Chondrocyte (in vitro differentiated cells): Measurements from ENCODE around the gene FANCE. TPM values are rescaled to one million over a fixed set of nuclear protein-coding genes. Genes with fewer than 3 reads are reported as not detected.
A peak's percentile ranks its signal among the peaks of the same experiment; 100 is the strongest.

Experiments
- DNase-seq: peaks from one replicate; pipeline ENCODE4 v3.0.0; 2021; ENCODE audit warnings: mixed read lengths, low spot score
- H3K27ac Mint-ChIP-seq: one replicate; pipeline ENCODE4 v1.8.0; 2021; ENCODE audit warnings: mild to moderate bottlenecking, moderate library complexity, mixed read lengths; ENCODE audit not compliant: unreplicated experiment
- H3K27me3 Mint-ChIP-seq: 2 replicates; pipeline ENCODE4 v1.8.0; 2021; ENCODE audit warnings: low read depth, mixed read lengths
- H3K36me3 Mint-ChIP-seq: 2 replicates; pipeline ENCODE4 v1.8.0; 2021; ENCODE audit warnings: low read depth, mixed read lengths
- H3K4me1 Mint-ChIP-seq: 2 replicates; pipeline ENCODE4 v1.8.0; 2021; ENCODE audit warnings: low read depth, mild to moderate bottlenecking, mixed read lengths
- H3K4me3 Mint-ChIP-seq: one replicate; pipeline ENCODE4 v1.8.0; 2021; ENCODE audit warnings: mild to moderate bottlenecking, moderate library complexity, mixed read lengths; ENCODE audit not compliant: unreplicated experiment
- H3K9me3 Mint-ChIP-seq: 2 replicates; pipeline ENCODE4 v1.8.0; 2021; ENCODE audit warnings: low read depth, mixed read lengths
- CTCF ChIP-seq: fragments of 200-600 bp; sonication (generic); IDR thresholded peaks from 2 replicates; pipeline ENCODE4 v1.5.0; 2021; ENCODE audit warnings: antibody characterized with exemption, mild to moderate bottlenecking, moderate library complexity
- total RNA-seq: library from RNA; stranded (reverse); gene quantifications from 3 replicates; pipeline ENCODE4 v1.2.1, GENCODE V29; 2021

Gene FANCE
- total RNA-seq, 1 donor from 2014 or later: 6.8 TPM

DNA sequence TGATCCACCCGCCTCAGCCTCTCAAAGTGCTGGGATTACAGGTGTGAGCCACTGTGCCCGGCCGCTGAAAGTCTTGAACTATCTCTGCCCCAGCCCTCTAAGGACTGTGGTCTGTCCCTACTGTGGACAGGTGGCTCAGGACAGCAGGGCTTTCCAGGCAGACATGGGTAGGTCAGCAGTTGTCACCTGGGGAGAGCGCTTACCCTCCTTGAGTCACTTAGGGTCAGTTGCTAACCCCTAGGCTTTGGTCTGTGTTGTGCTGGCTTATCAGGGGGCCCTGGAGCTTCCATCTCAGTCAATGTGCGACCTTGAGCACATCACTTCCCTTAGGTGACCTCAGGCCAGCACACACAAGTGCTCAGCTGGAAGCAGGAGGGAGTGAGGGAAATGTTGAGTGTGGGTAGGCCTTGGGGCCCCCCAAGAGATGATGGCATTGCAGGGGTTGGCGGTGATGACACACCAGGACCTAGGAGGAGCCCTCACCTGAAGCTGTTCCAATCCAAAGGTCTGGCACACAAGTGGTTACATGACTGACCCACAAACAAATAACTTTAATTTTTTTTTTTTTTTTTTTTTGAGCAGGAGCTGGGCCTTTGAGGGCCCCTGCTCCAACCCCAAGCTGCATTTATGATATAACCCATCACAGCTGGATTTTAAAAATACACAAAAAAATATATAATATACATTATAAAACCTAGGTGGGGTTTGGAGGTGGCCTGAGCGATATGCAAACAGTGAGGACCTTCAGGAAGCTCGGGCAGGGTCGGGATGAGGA is 21.1 kb downstream of the FANCE start:
- peaks cover 24% of the 10 kb centered on the region for H3K36me3 Mint-ChIP-seq
- DNase-seq: no peak
- H3K27ac Mint-ChIP-seq: peak overlapping the region; percentile 83
- peaks cover 33% of the 10 kb centered on the region for H3K4me1 Mint-ChIP-seq
- H3K4me3 Mint-ChIP-seq: no peak overlapping the region
- no peaks in the 10 kb centered on the region for H3K9me3 Mint-ChIP-seq
- no peak for TF ChIP-seq CTCF
- H3K27me3 Mint-ChIP-seq: no peaks in the 10 kb centered on the region

- no peaks in the 10 kb centered on the region for H3K27me3 Mint-ChIP-seq
- no peak for TF ChIP-seq CTCF
- H3K4me3 Mint-ChIP-seq: no peak overlapping the region
- H3K4me1 Mint-ChIP-seq: peaks cover 33% of the 10 kb centered on the region
- peak overlapping the region; percentile 66 for H3K27ac Mint-ChIP-seq
- no peaks in the 10 kb centered on the region for H3K9me3 Mint-ChIP-seq
- peaks cover 27% of the 10 kb centered on the region for H3K36me3 Mint-ChIP-seq
- no peak for DNase-seq
These were observed 21.7 kb downstream of the FANCE start for GRCh38 chr6:35473850-35474130.

- no peak for TF ChIP-seq CTCF
- no peak overlapping the region for H3K4me3 Mint-ChIP-seq
- H3K27me3 Mint-ChIP-seq: no peaks in the 10 kb centered on the region
- H3K36me3 Mint-ChIP-seq: peaks cover 25% of the 10 kb centered on the region
- H3K4me1 Mint-ChIP-seq: peaks cover 32% of the 10 kb centered on the region
- no peak overlapping the region for H3K27ac Mint-ChIP-seq
- H3K9me3 Mint-ChIP-seq: no peaks in the 10 kb centered on the region
- DNase-seq: no peak
These were observed 22.2 kb downstream of the FANCE start for GRCh38 chr6:35474131-35474941.

DNA sequence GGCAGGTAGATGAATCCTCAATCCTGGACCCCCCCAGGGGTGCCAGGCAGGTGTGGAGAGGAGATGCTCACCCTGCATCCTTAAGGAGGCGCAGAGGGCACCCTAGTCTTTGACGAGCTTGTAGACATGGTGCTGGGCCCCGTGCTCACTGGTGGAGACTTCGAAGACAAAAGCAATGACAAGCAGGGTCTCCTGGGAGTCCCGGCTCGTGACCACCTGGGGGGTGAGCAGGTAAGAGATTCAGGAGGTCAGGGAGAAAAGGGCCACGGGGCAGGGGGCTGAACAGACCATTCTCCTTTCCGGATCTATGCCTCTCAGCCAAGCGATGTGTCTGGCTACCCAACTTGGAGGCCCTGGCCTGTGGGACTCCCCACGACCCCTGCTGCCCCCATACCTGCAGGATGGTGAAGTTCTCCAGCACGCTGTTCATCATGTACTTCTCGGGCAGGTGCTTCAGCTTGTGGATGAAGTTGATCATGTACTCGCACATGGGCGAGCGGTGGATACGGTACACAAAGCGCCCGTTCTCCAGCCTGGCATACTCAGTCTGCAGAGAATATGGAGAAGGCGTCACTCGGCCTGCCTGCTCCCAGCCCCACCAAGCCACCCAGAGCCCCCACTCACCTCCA is 22.9 kb downstream of the FANCE start:
- Mint-ChIP-seq H3K36me3 (peaks cover 18% of the 10 kb centered on the region), H3K4me1 (peaks cover 25% of the 10 kb centered on the region), H3K27ac (no peak overlapping the region), H3K4me3 (no peak overlapping the region), H3K27me3 (no peaks in the 10 kb centered on the region), H3K9me3 (no peaks in the 10 kb centered on the region)
- DNase-seq: no peak
- TF ChIP-seq CTCF: no peak

DNA sequence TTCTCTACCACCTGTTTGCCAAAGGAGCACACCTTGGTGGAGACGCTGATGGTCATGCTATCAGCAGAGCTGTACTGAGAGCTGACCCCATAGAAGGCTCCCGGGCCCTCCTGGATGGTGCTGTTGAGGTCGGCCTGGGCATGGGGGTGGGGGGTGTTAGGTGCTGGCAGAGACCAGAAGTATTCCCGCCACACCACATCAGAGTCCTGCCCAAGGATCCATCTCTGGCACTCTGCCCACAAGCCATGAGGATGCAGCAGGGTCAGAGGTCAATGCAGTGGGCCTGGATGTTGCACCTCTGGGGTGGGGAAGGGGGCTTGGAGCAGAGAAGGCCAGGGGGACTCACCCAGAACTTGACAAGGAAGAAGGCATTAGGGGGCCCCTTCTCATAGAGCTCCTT is 23.4 kb downstream of the FANCE start:
- TF ChIP-seq CTCF: no peak
- no peaks in the 10 kb centered on the region for H3K27me3 Mint-ChIP-seq
- H3K27ac Mint-ChIP-seq: no peak overlapping the region
- peaks cover 13% of the 10 kb centered on the region for H3K36me3 Mint-ChIP-seq
- DNase-seq: no peak
- H3K4me1 Mint-ChIP-seq: peaks cover 19% of the 10 kb centered on the region
- no peaks in the 10 kb centered on the region for H3K9me3 Mint-ChIP-seq
- H3K4me3 Mint-ChIP-seq: no peak overlapping the region
